Fibroblast of skin of left quadriceps (primary cell): ENCODE results near the gene CAD.
A peak's percentile ranks its signal among the peaks of the same experiment; 100 is the strongest.

ENCODE experiments used
- DNase-seq, 2 experiments: peaks; one replicate each; pipeline ENCODE4 v3.0.0-alpha.2; 2013; ENCODE audit warnings: low read depth in 2 of 2

The CAD gene

DNA sequence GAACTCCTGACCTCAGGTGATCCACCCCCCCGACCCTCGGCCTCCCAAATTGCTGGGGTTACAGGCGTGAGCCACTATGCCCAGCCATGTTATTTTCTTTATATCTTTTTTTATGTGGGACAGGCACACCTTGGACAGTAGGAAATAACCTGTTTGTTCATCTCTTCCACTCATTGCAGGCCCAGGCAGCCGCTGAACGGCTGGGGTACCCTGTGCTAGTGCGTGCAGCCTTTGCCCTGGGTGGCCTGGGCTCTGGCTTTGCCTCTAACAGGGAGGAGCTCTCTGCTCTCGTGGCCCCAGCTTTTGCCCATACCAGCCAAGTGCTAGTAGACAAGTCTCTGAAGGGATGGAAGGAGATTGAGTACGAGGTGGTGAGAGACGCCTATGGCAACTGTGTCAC is 8.4 kb downstream of the CAD start:
- no peak for DNase-seq

DNA sequence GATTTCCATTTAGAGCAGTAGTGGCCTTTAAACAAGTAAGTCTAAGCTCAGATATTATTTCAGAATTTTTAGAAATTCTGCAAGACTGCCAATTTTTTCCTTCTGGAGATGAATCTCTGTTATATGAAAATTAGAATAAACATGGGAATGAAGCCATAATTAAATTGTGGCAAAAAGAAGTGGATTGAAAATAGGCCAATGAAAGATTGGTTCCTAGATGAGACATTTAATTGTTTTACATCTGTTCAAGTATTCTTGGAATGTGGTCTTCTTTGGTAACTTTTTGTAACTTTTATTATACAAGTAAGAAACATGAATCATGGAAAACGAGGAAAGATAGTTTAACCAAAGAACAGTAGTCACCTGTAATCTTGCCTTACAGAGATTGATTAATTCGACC is 10.3 kb downstream of the CAD start:
- DNase-seq = no peak

DNA sequence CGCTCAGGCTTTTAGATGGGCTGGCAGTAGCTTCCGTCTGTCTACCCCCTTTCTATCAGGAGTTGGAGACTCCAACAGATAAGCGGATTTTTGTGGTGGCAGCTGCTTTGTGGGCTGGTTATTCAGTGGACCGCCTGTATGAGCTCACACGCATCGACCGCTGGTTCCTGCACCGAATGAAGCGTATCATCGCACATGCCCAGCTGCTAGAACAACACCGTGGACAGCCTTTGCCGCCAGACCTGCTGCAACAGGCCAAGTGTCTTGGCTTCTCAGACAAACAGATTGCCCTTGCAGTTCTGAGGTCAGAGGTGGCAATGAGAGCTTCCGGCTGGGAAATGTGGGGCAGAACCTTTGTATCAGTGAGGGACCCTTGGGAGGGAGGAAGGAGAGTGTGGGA is 14.8 kb downstream of the CAD start:
- DNase-seq = no peak

DNA sequence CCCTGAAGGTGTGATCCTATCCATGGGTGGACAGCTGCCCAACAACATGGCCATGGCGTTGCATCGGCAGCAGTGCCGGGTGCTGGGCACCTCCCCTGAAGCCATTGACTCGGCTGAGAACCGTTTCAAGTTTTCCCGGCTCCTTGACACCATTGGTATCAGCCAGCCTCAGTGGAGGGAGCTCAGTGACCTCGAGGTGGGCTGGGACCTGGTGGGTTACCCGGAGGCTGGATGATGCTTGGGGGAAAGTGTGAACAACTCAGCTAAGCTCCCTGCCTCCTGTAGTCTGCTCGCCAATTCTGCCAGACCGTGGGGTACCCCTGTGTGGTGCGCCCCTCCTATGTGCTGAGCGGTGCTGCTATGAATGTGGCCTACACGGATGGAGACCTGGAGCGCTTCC is 16.2 kb downstream of the CAD start:
- no peak for DNase-seq

DNA sequence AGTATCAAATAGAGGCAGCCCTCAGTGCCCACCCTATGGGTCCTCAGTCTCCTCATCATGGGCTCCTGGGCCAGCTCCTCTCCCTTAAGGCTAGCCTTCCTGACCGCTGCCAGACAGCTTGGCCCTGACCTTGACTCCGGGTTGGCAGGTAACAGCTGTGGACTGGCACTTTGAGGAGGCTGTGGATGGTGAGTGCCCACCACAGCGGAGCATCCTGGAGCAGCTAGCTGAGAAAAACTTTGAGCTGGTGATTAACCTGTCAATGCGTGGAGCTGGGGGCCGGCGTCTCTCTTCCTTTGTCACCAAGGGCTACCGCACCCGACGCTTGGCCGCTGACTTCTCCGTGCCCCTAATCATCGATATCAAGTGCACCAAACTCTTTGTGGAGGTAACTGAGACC is 19.0 kb downstream of the CAD start:
- no peak for DNase-seq

DNA sequence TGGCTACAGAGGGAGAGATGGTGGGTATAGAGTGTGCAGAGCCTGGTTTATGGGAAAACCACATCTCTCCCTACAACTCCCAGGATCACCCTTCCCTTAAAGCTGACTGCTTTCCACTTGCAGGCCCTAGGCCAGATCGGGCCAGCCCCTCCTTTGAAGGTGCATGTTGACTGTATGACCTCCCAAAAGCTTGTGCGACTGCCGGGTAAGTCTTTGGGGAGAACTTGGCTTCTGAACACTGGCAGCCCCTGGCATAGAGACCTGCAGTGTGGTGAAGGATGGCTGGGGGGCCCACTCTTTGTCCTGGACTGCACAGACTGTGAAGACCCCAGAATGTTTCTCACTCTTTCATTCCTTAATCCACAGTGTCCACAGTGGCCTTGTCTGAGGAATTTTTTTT is 19.5 kb downstream of the CAD start:
- DNase-seq = no peak

DNA sequence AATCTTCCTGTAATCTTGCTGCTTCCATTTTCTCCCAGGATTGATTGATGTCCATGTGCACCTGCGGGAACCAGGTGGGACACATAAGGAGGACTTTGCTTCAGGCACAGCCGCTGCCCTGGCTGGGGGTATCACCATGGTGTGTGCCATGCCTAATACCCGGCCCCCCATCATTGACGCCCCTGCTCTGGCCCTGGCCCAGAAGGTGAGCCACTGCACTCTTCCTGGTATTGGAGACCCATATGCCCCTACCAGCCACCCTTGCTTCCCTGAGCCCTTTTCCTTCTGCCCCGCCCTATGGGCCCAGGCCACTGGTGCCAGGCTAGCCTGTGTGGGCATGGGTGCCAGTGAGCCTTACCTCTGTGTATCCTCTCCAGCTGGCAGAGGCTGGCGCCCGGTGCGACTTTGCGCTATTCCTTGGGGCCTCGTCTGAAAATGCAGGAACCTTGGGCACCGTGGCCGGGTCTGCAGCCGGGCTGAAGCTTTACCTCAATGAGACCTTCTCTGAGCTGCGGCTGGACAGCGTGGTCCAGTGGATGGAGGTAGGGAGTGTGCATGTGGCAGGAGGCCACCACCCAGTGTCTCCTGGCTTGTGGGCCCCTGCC is 20.3 kb downstream of the CAD start:
- no peak for DNase-seq

DNA sequence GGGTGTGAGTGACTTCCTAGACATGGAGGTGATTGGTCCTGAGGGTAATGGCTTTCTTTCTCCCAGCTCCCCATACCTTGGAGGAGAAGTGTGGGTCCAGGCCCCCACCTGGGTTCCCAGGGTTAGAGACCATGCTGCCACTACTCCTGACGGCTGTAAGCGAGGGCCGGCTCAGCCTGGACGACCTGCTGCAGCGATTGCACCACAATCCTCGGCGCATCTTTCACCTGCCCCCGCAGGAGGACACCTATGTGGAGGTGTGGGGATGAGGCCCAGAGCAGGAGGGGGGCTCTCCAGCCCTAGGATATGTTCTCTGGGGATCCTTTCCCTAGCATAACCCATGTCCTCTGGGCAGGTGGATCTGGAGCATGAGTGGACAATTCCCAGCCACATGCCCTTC is 21.8 kb downstream of the CAD start:
- no peak for DNase-seq

DNA sequence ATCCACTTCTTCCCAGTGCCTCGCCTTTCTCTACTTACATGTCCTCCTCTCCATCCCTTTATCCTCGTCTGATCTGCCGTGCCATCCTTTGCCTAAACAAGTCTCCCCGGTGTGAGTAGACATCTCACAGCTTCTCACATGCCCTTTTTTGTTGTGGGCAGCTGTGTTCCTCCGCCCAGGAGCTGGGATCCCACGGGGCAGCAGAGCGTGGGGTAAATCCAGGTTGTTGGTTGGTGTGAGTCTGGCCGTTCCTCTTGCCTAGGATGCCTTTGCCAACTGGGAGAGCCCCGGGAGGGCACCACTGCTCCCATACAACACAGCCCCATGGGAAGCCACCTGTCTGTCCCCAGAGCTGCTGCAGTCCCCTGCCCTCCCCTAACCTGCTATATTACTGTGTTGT is 23.2 kb downstream of the CAD start:
- DNase-seq = no peak

DNA sequence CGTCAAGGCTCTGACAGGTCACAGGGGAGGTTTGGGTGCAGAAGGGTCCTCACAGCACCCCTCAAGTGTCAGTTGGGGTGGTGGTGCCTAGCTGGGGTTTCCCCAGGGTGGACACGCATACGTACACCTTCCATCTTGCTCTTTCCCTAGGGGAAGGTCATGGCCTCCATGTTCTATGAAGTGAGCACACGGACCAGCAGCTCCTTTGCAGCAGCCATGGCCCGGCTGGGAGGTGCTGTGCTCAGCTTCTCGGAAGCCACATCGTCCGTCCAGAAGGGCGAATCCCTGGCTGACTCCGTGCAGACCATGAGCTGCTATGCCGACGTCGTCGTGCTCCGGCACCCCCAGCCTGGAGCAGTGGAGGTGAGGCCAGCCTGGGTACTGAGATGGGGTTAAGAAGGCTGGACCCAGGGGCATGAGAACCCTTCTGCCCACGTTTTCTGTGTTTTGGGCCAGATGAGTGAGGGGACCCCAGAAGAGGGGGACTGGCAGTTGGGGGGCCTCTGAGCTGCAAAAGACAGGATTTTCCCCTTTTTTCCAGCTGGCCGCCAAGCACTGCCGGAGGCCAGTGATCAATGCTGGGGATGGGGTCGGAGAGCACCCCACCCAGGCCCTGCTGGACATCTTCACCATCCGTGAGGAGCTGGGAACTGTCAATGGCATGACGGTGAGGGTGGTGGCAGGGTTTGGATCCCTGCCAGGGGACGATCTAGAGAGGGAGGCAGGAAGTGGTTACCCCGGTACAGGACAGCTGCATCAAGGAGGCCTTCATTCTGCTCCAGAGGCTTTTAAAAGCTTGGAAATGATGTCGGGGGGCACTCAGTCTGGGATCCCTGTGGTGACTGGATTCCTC is 24.8 kb downstream of the CAD start:
- no peak for DNase-seq

DNA sequence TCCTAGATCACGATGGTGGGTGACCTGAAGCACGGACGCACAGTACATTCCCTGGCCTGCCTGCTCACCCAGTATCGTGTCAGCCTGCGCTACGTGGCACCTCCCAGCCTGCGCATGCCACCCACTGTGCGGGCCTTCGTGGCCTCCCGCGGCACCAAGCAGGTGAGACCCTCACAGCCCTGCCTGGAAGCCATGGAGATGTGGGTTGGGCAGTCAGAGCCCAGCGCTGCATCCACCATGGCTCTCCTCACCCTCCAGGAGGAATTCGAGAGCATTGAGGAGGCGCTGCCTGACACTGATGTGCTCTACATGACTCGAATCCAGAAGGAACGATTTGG is 25.4 kb downstream of the CAD start:
- DNase-seq = no peak

DNA sequence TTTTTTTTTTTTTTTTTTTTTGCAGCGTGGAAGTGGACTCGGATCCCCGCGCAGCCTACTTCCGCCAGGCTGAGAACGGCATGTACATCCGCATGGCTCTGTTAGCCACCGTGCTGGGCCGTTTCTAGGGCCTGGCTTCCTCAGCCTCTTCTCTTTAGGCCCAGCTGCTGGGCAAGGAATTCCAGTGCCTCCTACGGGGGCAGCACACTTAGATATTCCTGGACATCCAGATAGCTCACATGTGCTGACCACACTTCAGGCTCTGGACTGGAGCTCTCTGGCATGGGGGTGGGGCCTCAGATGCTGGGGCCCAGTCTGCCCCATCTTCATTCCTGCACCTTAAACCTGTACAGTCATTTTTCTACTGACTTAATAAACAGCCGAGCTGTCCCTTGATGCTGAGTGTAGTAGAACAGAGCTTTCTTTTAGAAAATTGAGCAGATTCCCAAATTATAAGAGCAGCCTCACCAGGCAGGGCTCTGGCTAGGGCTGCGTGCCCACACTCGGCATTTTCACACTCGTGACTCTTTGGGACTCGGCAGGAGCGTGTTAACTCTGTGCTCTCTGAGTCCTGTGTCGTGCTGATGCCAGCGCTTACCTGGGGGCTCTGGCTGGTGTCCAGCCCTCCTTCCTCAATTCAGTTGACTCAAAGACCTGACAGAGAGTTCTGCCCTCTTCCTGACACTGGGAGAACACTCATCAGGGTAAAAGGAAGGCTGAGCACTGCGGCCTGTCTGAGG is 26.4 kb downstream of the CAD start:
- DNase-seq = no peak

DNA sequence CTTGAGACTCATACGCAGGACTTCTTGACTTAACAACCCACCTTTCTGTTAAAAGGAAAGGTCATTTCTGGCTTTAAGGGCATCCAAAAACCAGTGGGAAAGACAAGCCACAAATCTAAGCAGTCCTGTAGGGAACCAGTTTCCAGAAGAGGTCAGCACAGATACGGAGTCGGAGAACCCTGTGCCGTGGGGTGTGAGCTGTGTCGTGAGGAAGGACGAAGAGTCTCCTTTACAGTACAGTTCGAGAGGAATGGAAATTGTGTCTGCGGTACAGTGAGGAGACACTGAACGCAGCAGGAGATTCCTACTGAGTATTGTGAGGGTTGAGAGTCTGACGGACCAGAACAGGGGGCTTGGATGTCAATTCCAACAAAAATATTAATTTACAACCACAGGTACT is 27.9 kb downstream of the CAD start:
- no peak for DNase-seq

DNA sequence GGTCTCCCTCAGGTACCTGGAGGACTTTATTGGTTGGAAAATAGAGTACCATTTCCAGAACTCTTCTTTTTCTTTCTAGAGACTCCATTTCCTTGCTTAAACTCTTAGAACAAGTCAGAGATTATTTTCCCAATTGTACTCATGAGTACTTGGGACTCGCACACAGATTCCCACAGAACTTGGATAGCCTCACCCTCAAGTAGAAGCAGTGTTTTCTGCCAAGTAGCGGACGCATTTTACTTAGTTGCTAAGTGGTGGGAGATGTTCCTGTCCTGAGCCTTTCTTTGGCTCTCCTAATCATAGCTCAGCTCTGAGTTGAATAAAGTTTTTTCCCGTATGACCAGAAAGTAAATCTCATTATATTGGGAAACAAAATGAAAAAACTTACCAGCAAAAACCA is 28.5 kb downstream of the CAD start:
- no peak for DNase-seq

DNA sequence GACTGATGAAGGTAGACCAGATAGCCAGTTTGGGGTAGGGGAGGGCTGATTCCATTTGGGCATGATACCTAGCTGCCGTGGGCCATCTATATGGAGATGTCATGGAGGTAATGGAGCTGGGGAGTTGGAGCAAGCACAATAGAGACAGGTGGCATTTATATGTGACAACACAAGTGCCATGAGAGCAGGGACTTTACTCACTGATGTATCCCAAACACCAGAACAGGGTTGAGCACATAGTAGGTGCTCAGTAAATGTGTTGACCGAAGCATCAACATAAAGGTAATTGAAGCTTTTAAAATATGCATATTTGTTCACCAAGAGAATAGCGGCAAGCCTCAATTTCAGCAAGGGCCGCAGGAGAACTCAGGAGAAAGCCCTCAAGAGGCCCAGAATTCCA is 30.7 kb downstream of the CAD start:
- no peak for DNase-seq

DNA sequence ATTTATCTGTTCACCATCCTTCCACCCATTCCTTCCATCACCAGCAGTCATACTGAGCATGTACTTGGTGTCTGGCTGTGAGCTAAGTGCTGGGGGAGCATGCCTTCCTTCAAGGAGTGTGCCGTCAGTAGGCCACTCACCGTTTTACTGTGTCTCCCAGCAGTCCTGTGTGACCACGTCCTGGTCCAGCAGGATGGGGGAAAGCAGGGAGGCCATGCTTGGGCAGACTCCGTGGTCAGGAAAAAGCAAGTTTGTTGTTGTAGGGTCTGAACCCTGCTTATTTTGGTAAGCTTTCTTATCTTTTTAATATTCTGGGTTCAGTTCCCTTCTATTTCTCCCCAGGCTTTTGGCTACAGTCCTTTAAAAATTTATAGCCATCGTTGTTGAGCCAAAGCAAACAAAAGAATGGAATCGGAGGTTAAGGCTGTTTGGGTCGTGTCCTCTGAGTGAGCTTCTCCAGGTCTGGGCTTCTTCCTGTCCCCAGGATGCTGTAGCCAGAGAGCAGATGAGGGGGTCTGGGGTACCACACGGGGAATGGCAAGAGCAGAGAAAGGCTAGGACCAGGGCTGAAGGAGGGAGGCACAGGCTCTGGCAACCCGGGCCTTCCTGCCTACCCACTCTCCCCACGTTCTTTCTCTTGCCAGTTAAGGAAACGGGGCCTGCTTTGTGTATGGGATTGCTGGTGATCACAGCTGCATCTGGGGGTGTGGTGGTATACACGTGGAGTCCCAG is 32.2 kb downstream of the CAD start:
- no peak for DNase-seq

DNA sequence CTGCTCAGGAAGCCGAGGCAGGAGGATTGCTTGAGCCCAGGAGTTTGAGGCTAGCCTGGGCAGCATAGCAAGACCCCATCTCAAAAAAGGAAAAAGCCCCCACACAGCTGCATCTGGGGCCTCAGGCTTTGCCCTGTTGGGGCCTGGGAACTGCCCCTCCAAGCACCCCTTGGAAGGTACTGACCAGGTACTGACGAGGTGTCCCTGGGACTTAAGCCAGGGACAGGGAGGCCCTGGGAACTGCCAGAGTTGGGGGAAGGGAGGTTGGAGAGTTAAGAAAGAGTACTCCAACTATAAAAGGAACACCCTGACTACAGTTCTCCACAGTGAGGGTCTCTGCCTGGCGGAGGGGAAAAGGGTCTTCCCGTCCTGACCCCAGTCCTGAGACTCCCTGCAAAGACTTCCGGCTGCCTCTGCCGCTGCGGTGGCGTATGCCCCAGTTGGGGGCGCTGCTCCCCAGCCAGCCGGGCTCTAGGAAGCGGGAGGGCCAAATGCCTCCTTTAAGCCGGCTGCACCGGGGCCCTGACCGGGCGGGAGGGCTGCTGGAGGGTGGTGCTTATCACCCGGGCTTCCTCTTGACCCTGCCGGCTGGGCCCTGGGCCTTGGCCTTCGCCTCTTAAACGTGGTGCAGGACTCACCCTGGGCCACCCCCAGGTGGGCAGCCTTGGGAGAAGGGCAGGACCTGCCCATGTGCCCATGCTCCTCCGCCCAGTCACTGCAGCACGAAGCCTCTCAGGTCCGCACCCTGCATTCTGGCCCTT is 32.9 kb downstream of the CAD start:
- no peak for DNase-seq

DNA sequence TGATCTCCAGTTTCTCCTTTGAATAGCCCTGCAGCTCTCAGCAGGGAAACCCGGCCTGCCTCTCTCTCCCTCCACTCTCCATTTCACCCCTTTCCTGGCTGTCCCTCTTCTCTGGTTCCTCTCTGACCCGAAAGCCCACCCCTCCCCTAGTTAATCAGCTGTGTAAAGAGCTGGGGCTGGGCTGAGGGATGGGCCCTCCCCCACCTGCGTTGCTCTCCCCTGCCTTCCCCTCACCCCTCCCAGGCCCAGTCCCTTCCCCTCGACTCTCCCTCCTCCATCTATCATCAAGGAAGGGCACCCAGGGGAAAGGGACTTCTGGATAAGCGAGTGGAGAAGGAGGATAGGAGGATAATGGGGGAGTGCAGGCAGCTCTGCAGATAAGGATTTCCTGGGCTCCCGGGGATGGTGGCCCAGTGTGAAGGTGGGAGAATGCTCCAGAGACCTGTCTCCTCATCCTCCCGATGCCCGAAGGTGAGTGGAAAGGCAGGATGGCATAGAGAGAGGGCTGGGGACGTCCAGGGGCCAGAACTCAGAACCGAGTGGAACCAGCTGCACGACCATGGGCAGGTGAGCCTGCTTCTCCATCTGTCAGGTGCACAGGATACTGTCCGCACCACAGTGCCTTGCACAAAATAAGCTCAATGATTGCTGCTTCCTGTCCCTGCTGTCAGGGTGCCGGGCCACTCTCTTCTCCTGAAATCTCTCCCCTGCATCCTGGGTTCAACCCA is 33.6 kb downstream of the CAD start:
- DNase-seq = no peak

DNA sequence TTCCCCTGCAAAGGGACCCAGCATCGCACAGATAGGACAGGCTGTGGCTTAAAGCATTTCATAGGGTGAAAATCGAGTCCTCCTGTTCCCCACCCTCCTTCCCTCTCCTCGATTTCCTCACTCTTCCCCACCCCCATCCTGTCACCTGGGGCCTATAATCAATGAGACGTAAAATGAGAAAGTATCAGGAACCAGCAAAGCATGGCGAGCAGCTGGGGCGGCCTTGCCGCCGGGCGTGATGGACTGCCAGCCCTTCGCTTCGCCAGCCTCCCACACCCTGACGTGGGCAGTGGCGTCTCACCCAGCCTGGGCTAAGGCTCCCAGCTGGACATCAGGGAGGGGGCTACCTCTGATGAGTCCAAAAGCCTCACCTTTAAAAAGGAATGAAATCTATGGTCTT is 34.6 kb downstream of the CAD start:
- DNase-seq = no peak

DNA sequence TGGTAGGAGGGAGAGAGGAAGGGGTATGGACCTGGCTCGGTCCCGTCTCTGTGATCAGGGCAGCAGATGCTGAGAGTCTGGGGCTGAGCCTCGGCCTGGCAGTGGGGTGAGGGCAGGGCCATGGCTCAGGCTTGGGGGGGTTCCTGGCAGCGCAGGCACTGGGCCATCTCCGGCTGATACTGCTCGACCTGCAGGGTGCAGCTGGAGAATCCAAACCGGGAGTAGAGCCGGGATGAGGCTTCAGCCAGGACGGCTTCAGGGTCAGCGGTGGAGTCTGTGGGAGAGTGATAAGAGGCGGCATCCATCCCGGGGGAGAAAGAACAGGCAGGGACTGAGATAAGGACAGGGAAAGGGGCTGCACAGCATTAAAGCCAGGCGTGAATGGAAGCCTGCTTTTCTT is 38.0 kb downstream of the CAD start:
- no peak for DNase-seq

DNA sequence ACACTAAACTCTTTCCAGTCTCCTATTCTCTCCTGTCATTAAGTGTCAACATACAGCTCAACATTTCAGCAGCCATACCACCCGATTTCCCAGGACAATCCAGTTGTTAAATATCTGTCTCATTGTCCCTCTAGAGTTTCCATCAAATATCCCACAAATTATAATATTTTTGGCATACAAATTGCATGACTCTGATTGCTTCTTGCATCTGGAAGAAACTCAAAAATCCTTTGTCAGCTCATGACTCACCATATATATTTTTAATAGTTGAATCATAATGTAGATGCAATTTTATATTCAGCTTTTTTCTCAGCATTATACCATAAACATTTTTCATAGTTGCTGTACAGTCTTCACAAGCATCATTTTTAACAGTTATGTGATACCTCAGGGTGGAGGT is 38.5 kb downstream of the CAD start:
- DNase-seq = peak; percentile 33 to 45
